Bronchial epithelial cell (primary cell): ENCODE data around the gene ANKS1B. TPM values are rescaled to one million over a fixed set of nuclear protein-coding genes. Genes with fewer than 3 reads are reported as not detected.
A peak's percentile ranks its signal among the peaks of the same experiment; 100 is the strongest.

ENCODE experiments used
- DNase-seq: peaks from one replicate; pipeline ENCODE4 v3.0.0-alpha.2; 2010; ENCODE audit warnings: low read depth
- FAIRE-seq: peaks from 2 replicates; lab custom pipeline; 2011; peaks lifted over from hg19 to GRCh38; lab: Jason Lieb, UNC
- H3K27me3 ChIP-seq: 2 replicates; pipeline ENCODE4 v1.5.1; 2011; ENCODE audit warnings: low read length; ENCODE audit not compliant: control insufficient read depth, insufficient read depth
- H3K36me3 ChIP-seq: 2 replicates; pipeline ENCODE4 v1.5.1; 2011; ENCODE audit warnings: low read length; ENCODE audit not compliant: control insufficient read depth, insufficient read depth
- H3K4me3 ChIP-seq: 2 replicates; pipeline ENCODE4 v1.5.1; 2011; ENCODE audit warnings: mild to moderate bottlenecking, low read depth, low read length, control low read depth
- total RNA-seq: library from RNA; depleted of rRNA; stranded (reverse); fragments of >200 nt; gene quantifications from 2 replicates; pipeline ENCODE4 v1.2.1, GENCODE V29; 2014
- TF ChIP-seq, protein P1 (sequence below): IDR thresholded peaks from 2 replicates; pipeline ENCODE4 v1.5.1; 2011; ENCODE audit warnings: mild to moderate bottlenecking, moderate library complexity, low read length, control low read depth, inconsistent platforms; ENCODE audit not compliant: insufficient read depth, severe bottlenecking

ANKS1B gene
- total RNA-seq, 1 donor from 2014 or later: 0.26 TPM

DNA sequence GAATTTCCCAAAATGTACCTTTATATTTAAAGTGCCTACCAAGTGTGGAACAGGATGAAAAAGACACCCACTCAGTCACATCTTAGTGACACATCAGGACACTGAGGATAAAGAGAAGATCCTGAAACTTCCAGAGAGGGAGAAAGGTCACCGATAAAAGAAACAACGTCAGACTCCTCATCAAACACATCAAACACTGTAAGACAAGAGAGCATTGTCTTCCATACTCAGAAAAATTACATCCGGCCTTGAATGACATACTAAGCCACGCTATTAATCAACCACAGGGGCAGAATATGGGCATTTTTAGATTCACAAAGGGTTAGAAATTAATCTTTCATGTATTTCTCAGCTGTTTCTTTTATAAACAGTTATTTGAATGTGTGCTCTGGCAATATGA, 849.4 kb downstream of the ANKS1B start:
- no peaks in the 10 kb centered on the region for H3K27me3 ChIP-seq
- no peak for DNase-seq
- no peaks in the 10 kb centered on the region for H3K36me3 ChIP-seq
- no peak overlapping the region for H3K4me3 ChIP-seq
- TF ChIP-seq, protein P1, sequence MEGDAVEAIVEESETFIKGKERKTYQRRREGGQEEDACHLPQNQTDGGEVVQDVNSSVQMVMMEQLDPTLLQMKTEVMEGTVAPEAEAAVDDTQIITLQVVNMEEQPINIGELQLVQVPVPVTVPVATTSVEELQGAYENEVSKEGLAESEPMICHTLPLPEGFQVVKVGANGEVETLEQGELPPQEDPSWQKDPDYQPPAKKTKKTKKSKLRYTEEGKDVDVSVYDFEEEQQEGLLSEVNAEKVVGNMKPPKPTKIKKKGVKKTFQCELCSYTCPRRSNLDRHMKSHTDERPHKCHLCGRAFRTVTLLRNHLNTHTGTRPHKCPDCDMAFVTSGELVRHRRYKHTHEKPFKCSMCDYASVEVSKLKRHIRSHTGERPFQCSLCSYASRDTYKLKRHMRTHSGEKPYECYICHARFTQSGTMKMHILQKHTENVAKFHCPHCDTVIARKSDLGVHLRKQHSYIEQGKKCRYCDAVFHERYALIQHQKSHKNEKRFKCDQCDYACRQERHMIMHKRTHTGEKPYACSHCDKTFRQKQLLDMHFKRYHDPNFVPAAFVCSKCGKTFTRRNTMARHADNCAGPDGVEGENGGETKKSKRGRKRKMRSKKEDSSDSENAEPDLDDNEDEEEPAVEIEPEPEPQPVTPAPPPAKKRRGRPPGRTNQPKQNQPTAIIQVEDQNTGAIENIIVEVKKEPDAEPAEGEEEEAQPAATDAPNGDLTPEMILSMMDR: no peak
- no peak for FAIRE-seq

DNA sequence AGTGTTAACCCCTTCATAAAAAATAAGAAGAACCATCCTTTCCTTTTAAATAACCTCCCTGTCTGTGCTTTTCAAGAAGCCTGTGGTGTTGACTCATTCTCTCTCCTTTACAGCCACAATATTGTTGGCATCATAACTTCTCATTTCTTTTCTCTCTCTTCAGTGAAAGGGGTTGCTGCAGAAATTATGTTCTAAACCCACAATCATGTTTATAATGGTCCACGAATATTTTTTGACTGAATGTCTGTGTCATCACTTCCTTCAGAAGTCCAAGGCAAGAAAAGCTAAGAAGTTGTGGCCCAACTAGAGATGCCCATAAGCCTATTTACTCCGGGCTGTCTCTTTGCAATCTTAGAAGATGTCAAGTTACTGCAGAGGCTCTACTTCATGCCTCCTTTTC, 851.3 kb downstream of the ANKS1B start:
- no peak for FAIRE-seq
- TF ChIP-seq, protein P1: no peak
- DNase-seq: no peak
- H3K36me3 ChIP-seq: no peaks in the 10 kb centered on the region
- H3K4me3 ChIP-seq: no peak overlapping the region
- no peaks in the 10 kb centered on the region for H3K27me3 ChIP-seq

DNA sequence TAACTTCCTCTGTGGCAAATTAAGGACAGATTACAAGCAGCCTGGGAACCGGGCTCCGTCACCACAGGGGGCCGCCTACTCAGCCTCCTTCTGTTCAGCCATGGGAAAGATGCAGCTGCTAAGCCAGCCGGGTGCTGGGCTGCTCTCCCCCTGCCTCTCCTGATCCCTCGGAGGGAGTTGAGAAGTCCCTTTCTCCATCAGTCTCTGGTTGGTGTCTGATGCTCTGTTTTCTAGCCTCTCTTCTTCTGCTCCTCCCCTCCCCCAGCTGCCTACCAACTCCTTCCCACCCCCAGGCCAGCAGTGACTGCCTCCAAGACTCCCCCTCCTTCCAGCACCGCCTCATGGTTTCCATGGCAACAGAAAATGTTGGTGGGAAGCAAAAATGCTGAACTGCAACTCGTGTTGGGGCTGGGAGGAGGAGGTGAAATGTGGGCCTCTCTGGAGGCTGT, 853.0 kb downstream of the ANKS1B start:
- H3K36me3 ChIP-seq: no peaks in the 10 kb centered on the region
- no peak overlapping the region for H3K4me3 ChIP-seq
- DNase-seq (no peak), FAIRE-seq (no peak)
- TF ChIP-seq, protein P1: no peak
- no peaks in the 10 kb centered on the region for H3K27me3 ChIP-seq

DNA sequence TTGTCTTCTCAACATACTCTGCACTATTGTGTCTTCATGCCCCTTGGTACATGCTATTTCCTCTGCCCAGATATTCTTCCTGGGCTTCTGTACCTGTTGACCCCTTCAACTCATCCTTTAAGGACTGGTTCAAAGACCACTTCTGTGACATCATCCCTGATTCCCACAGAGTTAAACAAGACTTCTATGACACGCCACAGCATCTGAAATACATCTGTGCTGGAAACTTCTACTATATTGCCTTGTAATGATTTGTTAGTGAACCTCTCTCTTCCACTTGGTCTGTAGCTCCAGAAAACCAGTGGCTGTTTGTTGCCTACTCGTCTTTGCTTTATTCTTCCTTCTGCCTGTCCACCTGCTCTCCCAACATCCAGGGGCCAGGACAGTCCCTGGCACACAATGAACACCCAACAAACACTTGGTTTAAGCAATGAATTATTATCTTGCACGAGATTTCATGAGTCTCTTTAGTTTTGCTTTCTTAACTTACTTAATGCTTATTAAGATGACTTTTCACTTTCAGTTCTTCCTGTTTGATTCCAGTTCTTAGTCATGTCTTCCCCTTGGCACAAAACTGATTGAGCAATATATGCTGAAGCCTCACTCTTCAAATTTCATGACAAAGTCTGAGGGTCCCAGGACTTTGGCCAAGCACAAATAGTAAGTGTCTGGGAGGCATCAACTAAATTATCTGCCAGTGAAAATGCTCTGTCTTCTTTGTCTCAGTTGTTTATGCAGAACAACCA, 853.8 kb downstream of the ANKS1B start:
- FAIRE-seq: no peak
- peak; percentile 16 for DNase-seq
- Histone ChIP-seq H3K4me3 (no peak overlapping the region), H3K27me3 (no peaks in the 10 kb centered on the region), H3K36me3 (no peaks in the 10 kb centered on the region)
- TF ChIP-seq, protein P1: no peak

DNA sequence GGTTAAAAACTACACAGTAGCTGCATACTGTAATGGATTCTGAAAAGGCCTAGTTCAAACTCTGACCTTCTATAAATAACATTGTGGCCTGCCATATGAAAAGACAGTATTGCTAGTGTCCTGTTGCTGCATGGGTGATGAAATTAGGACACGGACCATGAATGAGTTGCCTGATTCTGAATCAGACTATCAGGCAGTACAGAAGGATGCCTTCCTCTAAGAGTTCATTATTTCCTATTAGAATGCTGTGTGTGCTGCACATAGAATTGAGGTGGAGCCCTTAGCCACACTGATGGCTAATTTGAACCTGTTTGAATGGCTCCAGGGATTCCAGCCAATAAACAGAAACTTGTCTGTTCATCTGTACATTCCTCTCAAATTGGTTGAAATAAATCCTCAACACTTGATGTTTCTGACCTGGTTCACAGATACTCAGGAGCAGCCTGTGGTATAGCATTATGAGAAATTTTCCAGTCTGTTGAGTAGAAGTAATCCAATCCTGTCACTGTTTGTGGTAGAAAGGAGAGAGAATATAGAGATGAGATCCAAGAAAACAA, 856.4 kb downstream of the ANKS1B start:
- no peak overlapping the region for H3K4me3 ChIP-seq
- no peaks in the 10 kb centered on the region for H3K36me3 ChIP-seq
- H3K27me3 ChIP-seq: no peaks in the 10 kb centered on the region
- FAIRE-seq (no peak), DNase-seq (no peak)
- TF ChIP-seq, protein P1: no peak
